HG03095 (cell line): ENCODE measurements around the gene NDUFS1.

Source experiments
- ATAC-seq: cut with Tn5 transposase; IDR thresholded peaks from one replicate; pipeline ENCODE4 v1.9.1; 2021; ENCODE audit warnings: moderate library complexity; ENCODE audit not compliant: unreplicated experiment

Gene NDUFS1

DNA sequence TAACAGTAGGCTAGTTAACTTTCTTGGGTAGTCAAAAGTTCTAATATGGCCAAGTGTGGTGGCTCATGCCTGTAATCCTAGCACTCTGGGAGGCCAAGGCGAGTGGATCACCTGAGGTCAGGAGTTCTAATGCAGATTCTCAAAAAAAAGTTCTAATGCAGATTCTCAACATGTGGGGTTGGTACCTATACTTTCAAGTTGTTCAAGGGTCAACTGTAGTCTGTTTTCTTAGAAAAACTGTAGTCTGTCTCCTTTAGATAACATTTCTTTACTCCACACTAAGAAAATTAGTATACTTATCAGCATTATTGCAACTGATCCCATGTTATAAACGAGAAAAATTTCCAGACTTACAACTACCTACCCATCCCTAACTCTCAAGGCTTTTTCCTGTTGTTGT is 89.8 kb downstream of the NDUFS1 start:
- no peak for ATAC-seq

- no peak for ATAC-seq
Measured at GRCh38 chr2:206068207-206068606, 91.0 kb downstream of the NDUFS1 start.
